Nephron (organoid): ENCODE measurements around the gene LANCL1.

ENCODE experiments used
- H3K27ac Mint-ChIP-seq, 3 experiments: 2 replicates each; pipeline ENCODE4 v1.8.0; 2020; ENCODE audit warnings: mixed read lengths in 3 of 3, mild to moderate bottlenecking in 2 of 3, moderate library complexity in 1 of 3
- H3K27me3 Mint-ChIP-seq: 2 replicates; pipeline ENCODE4 v1.8.0; 2021; ENCODE audit warnings: low read depth, mild to moderate bottlenecking, moderate library complexity, mixed read lengths
- H3K36me3 Mint-ChIP-seq: 2 replicates; pipeline ENCODE4 v1.8.0; 2020; ENCODE audit warnings: low read depth, mixed read lengths
- H3K4me1 Mint-ChIP-seq: 2 replicates; pipeline ENCODE4 v1.8.0; 2020; ENCODE audit warnings: mixed read lengths
- H3K4me3 Mint-ChIP-seq, 3 experiments: 2 replicates each; pipeline ENCODE4 v1.8.0; 2020; ENCODE audit warnings: mild to moderate bottlenecking in 3 of 3, mixed read lengths in 3 of 3, moderate library complexity in 2 of 3
- H3K9me3 Mint-ChIP-seq: 2 replicates; pipeline ENCODE4 v1.8.0; 2020; ENCODE audit warnings: mixed read lengths
- CTCF ChIP-seq, 3 experiments: fragments of 200-600 bp; sonication (generic); IDR thresholded peaks; one replicate each; pipeline ENCODE4 v1.5.0; 2021; ENCODE audit warnings: antibody characterized with exemption in 3 of 3; ENCODE audit not compliant: unreplicated experiment in 3 of 3

LANCL1 gene

DNA sequence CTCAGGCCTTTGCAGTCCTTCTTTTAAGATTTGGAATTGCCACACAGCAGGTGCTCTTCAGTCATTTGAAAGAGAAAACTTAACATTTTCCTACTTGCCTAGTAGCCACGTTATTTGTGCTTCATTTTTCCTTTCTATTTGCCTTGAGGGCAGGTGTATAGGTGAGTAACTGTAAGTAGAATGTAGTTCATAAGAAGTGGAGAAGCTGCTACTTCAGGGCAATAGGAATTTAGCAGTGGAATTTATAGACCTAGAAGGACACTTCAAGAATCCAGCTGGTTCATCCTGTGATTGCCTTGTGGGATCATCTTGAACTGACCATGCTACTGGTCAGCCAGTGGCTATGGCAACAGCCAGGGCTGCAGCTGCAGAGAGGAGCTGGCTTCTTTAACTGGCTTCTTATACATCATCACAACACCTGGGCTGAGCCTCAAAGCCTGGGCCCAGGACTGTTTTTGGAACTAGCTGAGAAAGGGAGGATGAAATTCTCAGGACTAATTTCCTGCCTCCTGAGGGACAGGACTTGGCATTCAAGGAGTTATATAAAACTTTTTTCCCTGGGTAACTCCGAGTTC, 5.1 kb upstream of the LANCL1 start:
- no peaks in the 10 kb centered on the region for H3K27me3 Mint-ChIP-seq
- H3K27ac Mint-ChIP-seq: no peak overlapping the region
- peaks cover 30% of the 10 kb centered on the region for H3K36me3 Mint-ChIP-seq
- peaks cover 17% of the 10 kb centered on the region for H3K4me1 Mint-ChIP-seq
- H3K9me3 Mint-ChIP-seq: peaks cover 15% of the 10 kb centered on the region
- H3K4me3 Mint-ChIP-seq: no peak overlapping the region
- TF ChIP-seq CTCF (IDR thresholded peaks at IDR 0.05; ENCODE audit: unreplicated experiment in 3 of 3): no peak

- peak overlapping the region in 1 of 3 experiments; percentile 75 for H3K27ac Mint-ChIP-seq
- peaks cover 23% of the 10 kb centered on the region for H3K4me1 Mint-ChIP-seq
- no peaks in the 10 kb centered on the region for H3K27me3 Mint-ChIP-seq
- H3K9me3 Mint-ChIP-seq: peaks cover 15% of the 10 kb centered on the region
- peak overlapping the region in 2 of 3 experiments; percentile 17 to 62 for H3K4me3 Mint-ChIP-seq
- TF ChIP-seq CTCF (IDR thresholded peaks at IDR 0.05; ENCODE audit: unreplicated experiment in 3 of 3): no peak
- peaks cover 30% of the 10 kb centered on the region for H3K36me3 Mint-ChIP-seq
These were observed 4.2 kb upstream of the LANCL1 start for GRCh38 chr2:210480764-210481163.

DNA sequence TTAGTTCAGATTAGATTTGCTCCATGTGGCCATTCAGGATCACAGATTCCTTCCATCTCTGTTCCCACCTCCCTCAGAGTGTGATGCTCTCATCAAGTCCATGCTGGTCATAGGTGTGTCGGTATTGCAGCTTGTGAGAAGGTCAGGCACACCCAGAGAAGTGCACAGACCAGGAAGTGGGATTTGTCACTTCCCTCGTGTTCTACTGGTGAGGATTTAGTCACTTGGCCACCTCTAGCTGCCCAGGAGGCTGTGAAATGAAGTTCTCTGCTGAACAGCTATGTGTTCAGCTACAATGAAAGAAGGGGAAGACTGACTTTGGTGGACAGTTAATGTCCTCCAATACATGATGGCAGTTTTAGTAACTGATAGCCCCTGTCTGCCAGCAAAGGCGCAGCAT, 3.5 kb upstream of the LANCL1 start:
- Mint-ChIP-seq H3K27me3 (no peaks in the 10 kb centered on the region), H3K36me3 (peaks cover 27% of the 10 kb centered on the region), H3K27ac (no peak overlapping the region)

DNA sequence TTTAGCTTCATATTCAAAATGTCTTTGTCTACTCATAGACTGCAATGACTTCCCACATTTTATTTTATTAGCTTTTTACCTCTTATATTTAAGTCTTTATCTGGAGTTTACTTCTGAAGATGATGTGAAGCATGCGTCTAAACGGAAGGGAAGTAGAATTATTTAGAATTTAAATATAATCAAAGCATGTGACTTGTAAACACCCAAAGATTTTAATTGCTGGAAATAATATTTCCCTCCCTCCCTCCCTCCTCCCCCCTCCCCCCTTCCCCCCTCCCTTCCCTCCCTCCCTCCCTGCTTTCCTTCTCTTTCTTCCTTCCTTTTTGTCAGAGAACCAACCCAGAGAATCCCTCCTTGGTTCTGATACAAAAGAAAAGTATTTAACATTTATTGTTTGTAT, 2.1 kb upstream of the LANCL1 start:
- H3K27ac Mint-ChIP-seq: peak overlapping the region; percentile 90 to 98 (median 96)
- peaks cover 36% of the 10 kb centered on the region for H3K4me1 Mint-ChIP-seq
- peaks cover 25% of the 10 kb centered on the region for H3K36me3 Mint-ChIP-seq
- H3K4me3 Mint-ChIP-seq: peak overlapping the region; percentile 98 to 99 (median 99)
- peaks cover 3% of the 10 kb centered on the region for H3K9me3 Mint-ChIP-seq
- H3K27me3 Mint-ChIP-seq: no peaks in the 10 kb centered on the region
- no peak for TF ChIP-seq CTCF (IDR thresholded peaks at IDR 0.05; ENCODE audit: unreplicated experiment in 3 of 3)

More for the DNA sequence above, 3.5 kb upstream of the LANCL1 start:
- Mint-ChIP-seq H3K4me3 (no peak overlapping the region), H3K4me1 (peaks cover 29% of the 10 kb centered on the region), H3K9me3 (peaks cover 13% of the 10 kb centered on the region)
- TF ChIP-seq CTCF (IDR thresholded peaks at IDR 0.05; ENCODE audit: unreplicated experiment in 3 of 3): no peak

DNA sequence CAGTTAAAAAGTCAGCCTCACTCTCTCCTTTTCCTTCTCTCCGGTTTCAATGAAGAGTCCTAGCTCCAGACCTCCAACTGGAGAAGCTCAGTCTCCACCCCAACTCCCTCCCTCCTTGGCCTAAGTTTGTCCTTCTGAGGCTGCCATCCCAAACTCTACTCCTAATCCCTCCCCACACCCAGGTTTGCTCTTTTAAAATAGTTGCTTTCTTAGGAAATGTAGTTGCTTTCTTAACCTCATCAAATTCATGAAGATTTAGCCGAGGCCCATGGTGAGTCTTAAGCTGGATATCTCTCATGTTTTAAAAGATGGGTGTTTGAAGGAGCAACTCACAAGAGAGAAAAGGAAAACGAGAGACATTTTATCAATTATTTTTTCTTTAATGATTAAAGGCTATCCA, 937 bp upstream of the LANCL1 start:
- peak overlapping the region; percentile 90 to 98 (median 96) for H3K27ac Mint-ChIP-seq
- H3K4me1 Mint-ChIP-seq: peaks cover 38% of the 10 kb centered on the region
- no peaks in the 10 kb centered on the region for H3K9me3 Mint-ChIP-seq

More for the DNA sequence above, 937 bp upstream of the LANCL1 start:
- Mint-ChIP-seq H3K27me3 (no peaks in the 10 kb centered on the region), H3K36me3 (peaks cover 26% of the 10 kb centered on the region), H3K4me3 (peak overlapping the region; percentile 98 to 99 (median 99))
- TF ChIP-seq CTCF (IDR thresholded peaks at IDR 0.05; ENCODE audit: unreplicated experiment in 3 of 3): no peak
